Upper lobe of left lung (tissue), 6 donors: ENCODE data around the gene STIMATE. TPM values are rescaled to one million over a fixed set of nuclear protein-coding genes. Genes with fewer than 3 reads are reported as not detected.

Experiments
- ATAC-seq, 2 donors: fragments of 200-7000 bp; cut with Tn5 transposase; one replicate each; pipeline ENCODE4 v1.9.1; 2022; ENCODE audit warnings: mild to moderate bottlenecking in 2 of 2, moderate library complexity in 2 of 2; ENCODE audit not compliant: low FRiP score in 2 of 2
- DNase-seq, 2 donors: peaks; one replicate each; pipeline ENCODE4 v3.0.0-alpha.2; 2019 to 2020
- H3K27ac ChIP-seq, 4 donors: fragments of 200-600 bp; sonication (generic); one replicate each; pipeline ENCODE4 v1.5.1; 2016 to 2019
- H3K27me3 ChIP-seq, 4 donors: fragments of 200-600 bp; sonication (generic); one replicate each; pipeline ENCODE4 v1.5.1; 2017 to 2019
- H3K36me3 ChIP-seq, 4 donors: fragments of 200-600 bp; sonication (generic); one replicate each; pipeline ENCODE4 v1.5.1; 2016 to 2019
- H3K4me1 ChIP-seq, 4 donors: fragments of 200-600 bp; sonication (generic); one replicate each; pipeline ENCODE4 v1.5.1; 2018 to 2019
- H3K4me3 ChIP-seq, 4 donors: fragments of 200-600 bp; sonication (generic); one replicate each; pipeline ENCODE4 v1.5.1; 2017 to 2019; ENCODE audit warnings: mild to moderate bottlenecking in 2 of 4, moderate library complexity in 1 of 4
- H3K9me3 ChIP-seq, 4 donors: fragments of 200-600 bp; sonication (generic); one replicate each; pipeline ENCODE4 v1.5.1; 2018 to 2019
- CTCF ChIP-seq, 6 experiments: fragments of 450-650 bp in 4 of 6; fragments of 200-600 bp in 2 of 6; sonication (generic) in 2 of 6; IDR thresholded peaks; one replicate each; pipeline ENCODE4 v1.5.1; 2016 to 2019; ENCODE audit warnings: antibody characterized with exemption in 6 of 6
- EP300 ChIP-seq, 4 donors: sonication (generic); formaldehyde crosslinking; IDR thresholded peaks; one replicate each; pipeline ENCODE4 v1.5.1; 2017; ENCODE audit warnings: antibody characterized with exemption in 4 of 4, control low read depth in 2 of 4
- POLR2A ChIP-seq, 4 donors: fragments of 450-650 bp; IDR thresholded peaks; one replicate each; pipeline ENCODE4 v1.5.1; 2016 to 2017; ENCODE audit warnings: antibody characterized with exemption in 4 of 4, mild to moderate bottlenecking in 2 of 4
- POLR2AphosphoS5 ChIP-seq, 2 donors: sonication (generic); formaldehyde crosslinking; IDR thresholded peaks; one replicate each; pipeline ENCODE4 v1.5.1; 2017; ENCODE audit warnings: antibody characterized with exemption in 2 of 2
- WGBS, 2 donors: methylation state at CpG; one replicate each; pipeline ENCODE4 v1.1.5; 2017 to 2018; 5-methylcytosine and 5-hydroxymethylcytosine counted together
- total RNA-seq, 6 donors: library from RNA; depleted of rRNA in 4 of 6; stranded (reverse); fragments of >200 nt in 4 of 6; gene quantifications; one replicate each; pipeline versions ENCODE4 v1.1.0 to v1.2.1, GENCODE V29; 2016 to 2021
- donor health status: DM: no; HTN: no; CAD: no; lungs with moderate emphysema.
- donor health status: DM: no; HTN: yes; CAD: no; lungs with severe emphysema.

The STIMATE gene
- total RNA-seq, 6 donors from 2014 or later: 39.7 to 87.0 (median 44.9) TPM

- ATAC-seq: no peak
Observed at GRCh38 chr3:52912885-52913731, 15.8 kb upstream of the STIMATE start.

GRCh38 chr3:52910823-52911222, 13.5 kb upstream of the STIMATE start:
- no peaks in the 10 kb centered on the region for H3K27me3 ChIP-seq
- TF ChIP-seq CTCF (IDR thresholded peaks at IDR 0.05) (no peak), POLR2A (IDR thresholded peaks at IDR 0.05) (no peak)
- no peak for ATAC-seq
- peaks cover 5 to 56% (median 24%) of the 10 kb centered on the region in 4 donors for H3K36me3 ChIP-seq
- no peak overlapping the region for H3K4me3 ChIP-seq
- DNase-seq: no peak
- H3K4me1 ChIP-seq: no peaks in the 10 kb centered on the region
- no peak overlapping the region for H3K27ac ChIP-seq
- WGBS, 2 donors: 95% methylated on average over 6 of the region's 6 CpGs
- H3K9me3 ChIP-seq: no peaks in the 10 kb centered on the region

More at GRCh38 chr3:52912885-52913731, 15.8 kb upstream of the STIMATE start:
- Histone ChIP-seq H3K27ac (no peak overlapping the region), H3K27me3 (no peaks in the 10 kb centered on the region), H3K36me3 (peaks cover 0 to 42% (median 20%) of the 10 kb centered on the region in 4 donors), H3K9me3 (no peaks in the 10 kb centered on the region), H3K4me3 (no peak overlapping the region), H3K4me1 (no peaks in the 10 kb centered on the region)
- DNase-seq: no peak
- TF ChIP-seq POLR2A (IDR thresholded peaks at IDR 0.05) (no peak), EP300 (IDR thresholded peaks at IDR 0.05) (no peak), CTCF (IDR thresholded peaks at IDR 0.05) (no peak), POLR2AphosphoS5 (IDR thresholded peaks at IDR 0.05) (no peak)
- 87 to 88% methylated on average over 9 of the region's 9 CpGs for WGBS, 2 donors

- Histone ChIP-seq H3K36me3 (peaks cover 5 to 52% (median 15%) of the 10 kb centered on the region in 4 donors), H3K4me3 (no peak overlapping the region), H3K27ac (no peak overlapping the region), H3K9me3 (no peaks in the 10 kb centered on the region), H3K27me3 (no peaks in the 10 kb centered on the region), H3K4me1 (no peaks in the 10 kb centered on the region)
- ATAC-seq (no peak), DNase-seq (no peak)
- TF ChIP-seq POLR2A (IDR thresholded peaks at IDR 0.05): no peak
- no peak for TF ChIP-seq POLR2AphosphoS5 (IDR thresholded peaks at IDR 0.05)
- TF ChIP-seq CTCF (IDR thresholded peaks at IDR 0.05): no peak
- TF ChIP-seq EP300 (IDR thresholded peaks at IDR 0.05): no peak
- WGBS, 2 donors: 88 to 93% methylated on average over 5 of the region's 5 CpGs
Observed at GRCh38 chr3:52907497-52907896, 10.1 kb upstream of the STIMATE start.

GRCh38 chr3:52904552-52904951, 7.2 kb upstream of the STIMATE start:
- Histone ChIP-seq H3K27me3 (no peaks in the 10 kb centered on the region), H3K4me3 (no peak overlapping the region), H3K36me3 (peaks cover 0 to 34% (median 9%) of the 10 kb centered on the region in 4 donors), H3K4me1 (no peaks in the 10 kb centered on the region), H3K9me3 (no peaks in the 10 kb centered on the region), H3K27ac (no peak overlapping the region)
- ATAC-seq (no peak), DNase-seq (no peak)
- 77 to 86% methylated on average over 1 of the region's 1 CpG for WGBS, 2 donors
- TF ChIP-seq CTCF (IDR thresholded peaks at IDR 0.05) (no peak), EP300 (IDR thresholded peaks at IDR 0.05) (no peak), POLR2A (IDR thresholded peaks at IDR 0.05) (no peak), POLR2AphosphoS5 (IDR thresholded peaks at IDR 0.05) (no peak)

- H3K27me3 ChIP-seq: no peaks in the 10 kb centered on the region
- TF ChIP-seq EP300 (IDR thresholded peaks at IDR 0.05) (no peak), CTCF (IDR thresholded peaks at IDR 0.05) (no peak), POLR2A (IDR thresholded peaks at IDR 0.05) (no peak), POLR2AphosphoS5 (IDR thresholded peaks at IDR 0.05) (no peak)
- no peaks in the 10 kb centered on the region for H3K9me3 ChIP-seq
- no peak overlapping the region for H3K27ac ChIP-seq
- DNase-seq: no peak
- H3K4me3 ChIP-seq: no peak overlapping the region
- 83 to 85% methylated on average over 3 of the region's 3 CpGs for WGBS, 2 donors
- no peak for ATAC-seq
- no peaks in the 10 kb centered on the region for H3K4me1 ChIP-seq
- H3K36me3 ChIP-seq: peaks cover 0 to 34% (median 9%) of the 10 kb centered on the region in 4 donors
Observed at GRCh38 chr3:52904000-52904399, 6.7 kb upstream of the STIMATE start.
